ENCODE results near the gene SNX8.
"Not testable (repeated sequence)": the region's sequence is repeated elsewhere in the genome, so short reads cannot be mapped to it uniquely, and the experiment has no call there.

Gene SNX8

GRCh38 chr7:2307690-2308107 is 6.5 kb downstream of the SNX8 start:
- Mint-ChIP-seq H3K27ac (peak overlapping the region in 1 of 3 experiments; percentile 10), H3K4me1 (peaks cover 8% of the 10 kb centered on the region), H3K36me3 (ENCODE audit: low read depth) (peaks cover 9% of the 10 kb centered on the region), H3K27me3 (ENCODE audit: low read depth) (no peaks in the 10 kb centered on the region), H3K4me3 (no peak overlapping the region), H3K9me3 (no peaks in the 10 kb centered on the region)
- TF ChIP-seq CTCF (IDR thresholded peaks at IDR 0.05; ENCODE audit: unreplicated experiment in 3 of 3) = no peak

- no peak for TF ChIP-seq CTCF (IDR thresholded peaks at IDR 0.05; ENCODE audit: unreplicated experiment in 3 of 3)
- Mint-ChIP-seq H3K36me3 (ENCODE audit: low read depth) (peaks cover 10% of the 10 kb centered on the region), H3K4me3 (no peak overlapping the region), H3K9me3 (no peaks in the 10 kb centered on the region), H3K4me1 (no peaks in the 10 kb centered on the region), H3K27me3 (ENCODE audit: low read depth) (no peaks in the 10 kb centered on the region), H3K27ac (peak overlapping the region in 2 of 3 experiments; percentile 7 to 36)
Measured at GRCh38 chr7:2306688-2307087, 7.6 kb downstream of the SNX8 start.

- Mint-ChIP-seq H3K36me3 (ENCODE audit: low read depth) (peaks cover 18% of the 10 kb centered on the region), H3K27ac (peak overlapping the region in 1 of 3 experiments; percentile 48)
- not testable (repeated sequence) for H3K27me3 Mint-ChIP-seq (ENCODE audit: low read depth); H3K9me3 Mint-ChIP-seq; H3K4me1 Mint-ChIP-seq; H3K4me3 Mint-ChIP-seq
Measured at GRCh38 chr7:2305258-2305657, 9.0 kb downstream of the SNX8 start.

GRCh38 chr7:2303520-2303919 is 10.7 kb downstream of the SNX8 start:
- peaks cover 12% of the 10 kb centered on the region for H3K36me3 Mint-ChIP-seq (ENCODE audit: low read depth)
- H3K27ac Mint-ChIP-seq = peak overlapping the region in 1 of 3 experiments; percentile 75
- not testable (repeated sequence) for H3K9me3 Mint-ChIP-seq; H3K27me3 Mint-ChIP-seq (ENCODE audit: low read depth); H3K4me3 Mint-ChIP-seq; H3K4me1 Mint-ChIP-seq

- not testable (repeated sequence) for H3K4me1 Mint-ChIP-seq; H3K27me3 Mint-ChIP-seq (ENCODE audit: low read depth); H3K27ac Mint-ChIP-seq; H3K9me3 Mint-ChIP-seq; H3K4me3 Mint-ChIP-seq
- peaks cover 12% of the 10 kb centered on the region for H3K36me3 Mint-ChIP-seq (ENCODE audit: low read depth)
Measured at GRCh38 chr7:2302743-2303397, 11.4 kb downstream of the SNX8 start.

- H3K9me3 Mint-ChIP-seq = peaks cover 3% of the 10 kb centered on the region
- no peak overlapping the region for H3K4me3 Mint-ChIP-seq
- H3K27ac Mint-ChIP-seq = no peak overlapping the region
- no peak for TF ChIP-seq CTCF (IDR thresholded peaks at IDR 0.05; ENCODE audit: unreplicated experiment in 3 of 3)
- no peaks in the 10 kb centered on the region for H3K27me3 Mint-ChIP-seq (ENCODE audit: low read depth)
- H3K4me1 Mint-ChIP-seq = peaks cover under 1% of the 10 kb centered on the region
- H3K36me3 Mint-ChIP-seq (ENCODE audit: low read depth) = peaks cover 12% of the 10 kb centered on the region
Measured at GRCh38 chr7:2301511-2301863, 12.8 kb downstream of the SNX8 start.

- peaks cover 3% of the 10 kb centered on the region for H3K9me3 Mint-ChIP-seq
- peaks cover 11% of the 10 kb centered on the region for H3K4me1 Mint-ChIP-seq
- no peak overlapping the region for H3K4me3 Mint-ChIP-seq
- peaks cover 12% of the 10 kb centered on the region for H3K36me3 Mint-ChIP-seq (ENCODE audit: low read depth)
- TF ChIP-seq CTCF (IDR thresholded peaks at IDR 0.05; ENCODE audit: unreplicated experiment in 3 of 3) = no peak
- H3K27me3 Mint-ChIP-seq (ENCODE audit: low read depth) = no peaks in the 10 kb centered on the region
- H3K27ac Mint-ChIP-seq = peak overlapping the region in 2 of 3 experiments; percentile 55 to 70
Measured at GRCh38 chr7:2299870-2300512, 14.2 kb downstream of the SNX8 start.

All from nephron (organoid).